ENCODE measurements around the gene COX5A. TPM values are rescaled to one million over a fixed set of nuclear protein-coding genes. Genes with fewer than 3 reads are reported as not detected.
"Not testable (repeated sequence)": the region's sequence is repeated elsewhere in the genome, so short reads cannot be mapped to it uniquely, and the experiment has no call there.

The COX5A gene
- total RNA-seq, 2 experiments from 2014 or later: 322 TPM

- POLR2A ChIA-PET: interaction anchor here (0.5 to 1.3 kb wide), 2 partner anchors 12 to 14 kb away, joined by 4 to 6 read pairs; partner anchors contain the start of gene FAM219B
- no peak overlapping the region for H3K4me3 Mint-ChIP-seq
- CTCF ChIA-PET: interaction anchor here (2.5 kb wide), 1 partner anchor 16 kb away, joined by 8 read pairs; no protein-coding TSS in a partner anchor
- no peak for DNase-seq
- H3K4me1 Mint-ChIP-seq (ENCODE audit: low read depth): no peaks in the 10 kb centered on the region
- intact Hi-C loops (cut with micrococcal nuclease): no loop called here
- H3K27ac Mint-ChIP-seq: no peak overlapping the region
- H3K27me3 Mint-ChIP-seq: no peaks in the 10 kb centered on the region
- H3K36me3 Mint-ChIP-seq: peaks cover 48% of the 10 kb centered on the region
- H3K9me3 Mint-ChIP-seq: no peaks in the 10 kb centered on the region
Observed at GRCh38 chr15:74917676-74918075, 20.2 kb downstream of the COX5A start.

DNA sequence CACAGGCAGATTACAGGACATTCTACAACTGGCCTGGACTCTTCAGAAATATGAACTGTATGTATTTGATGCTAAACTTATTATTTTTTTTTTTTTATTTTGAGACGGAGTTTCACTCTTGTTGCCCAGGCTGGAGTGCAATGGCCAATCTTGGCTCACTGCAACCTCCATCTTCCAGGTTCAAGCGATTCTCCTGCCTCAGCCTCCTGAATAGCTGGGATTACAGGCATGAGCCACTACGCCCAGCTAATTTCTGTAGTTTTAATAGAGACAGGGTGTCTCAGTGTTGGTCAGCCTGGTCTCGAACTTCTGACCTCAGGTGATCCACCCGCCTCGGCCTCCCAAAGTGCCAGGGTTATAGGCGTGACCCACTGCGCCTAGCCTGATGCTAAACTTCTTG lies 24.1 kb downstream of the COX5A start:
- H3K4me1 Mint-ChIP-seq (ENCODE audit: low read depth); POLR2A ChIA-PET; H3K27ac Mint-ChIP-seq; H3K4me3 Mint-ChIP-seq; intact Hi-C loops (cut with micrococcal nuclease); H3K27me3 Mint-ChIP-seq; H3K9me3 Mint-ChIP-seq; DNase-seq: not testable (repeated sequence)
- peaks cover 28% of the 10 kb centered on the region for H3K36me3 Mint-ChIP-seq
- CTCF ChIA-PET: interaction anchor here (1.3 to 5.8 kb wide), 2 partner anchors 12 to 37 kb away, joined by 3 to 43 read pairs; no protein-coding TSS in a partner anchor

GRCh38 chr15:74913041-74913440 lies 24.8 kb downstream of the COX5A start:
- DNase-seq: no peak
- CTCF ChIA-PET: interaction anchor here (1.3 to 5.8 kb wide), 2 partner anchors 11 to 37 kb away, joined by 3 to 43 read pairs; no protein-coding TSS in a partner anchor
- no peak overlapping the region for H3K27ac Mint-ChIP-seq
- no peaks in the 10 kb centered on the region for H3K4me1 Mint-ChIP-seq (ENCODE audit: low read depth)
- no peaks in the 10 kb centered on the region for H3K9me3 Mint-ChIP-seq
- POLR2A ChIA-PET: no interaction called here
- intact Hi-C loops (cut with micrococcal nuclease): no loop called here
- H3K36me3 Mint-ChIP-seq: peaks cover 23% of the 10 kb centered on the region
- H3K4me3 Mint-ChIP-seq: no peak overlapping the region
- no peaks in the 10 kb centered on the region for H3K27me3 Mint-ChIP-seq

- Mint-ChIP-seq H3K4me1 (ENCODE audit: low read depth) (peaks cover 26% of the 10 kb centered on the region), H3K4me3 (no peak overlapping the region)
- CTCF ChIA-PET: interaction anchor here (0.6 to 1.4 kb wide), 5 partner anchors 42 to 556 kb away, joined by 3 to 5 read pairs (median 3); partner anchors contain the start of gene C15orf39
Observed at GRCh38 chr15:74908635-74909034, 29.2 kb downstream of the COX5A start.

GRCh38 chr15:74907163-74907870 lies 30.6 kb downstream of the COX5A start:
- Mint-ChIP-seq H3K4me3 (peak overlapping the region; percentile 99), H3K27me3 (no peaks in the 10 kb centered on the region), H3K36me3 (peaks cover 16% of the 10 kb centered on the region), H3K9me3 (no peaks in the 10 kb centered on the region), H3K4me1 (ENCODE audit: low read depth) (peaks cover 26% of the 10 kb centered on the region), H3K27ac (peak overlapping the region; percentile 97)
- ChIA-PET POLR2A (interaction anchor here (0.6 to 2.2 kb wide), 10 partner anchors 10 to 297 kb away, joined by 3 to 10 read pairs (median 4); partner anchors contain the start of gene COX5A), CTCF (interaction anchor here (0.5 to 9.1 kb wide), 16 partner anchors 11 to 296 kb away, joined by 3 to 103 read pairs (median 4); partner anchors contain the start of genes C15orf39, COX5A, RPP25 and ULK3)
- intact Hi-C loops (cut with micrococcal nuclease): loop anchor here (2.0 to 5.0 kb wide), 2 partner anchors 35 to 45 kb away; partner anchors contain the start of gene SCAMP2
- no peak for DNase-seq

More at GRCh38 chr15:74908635-74909034, 29.2 kb downstream of the COX5A start:
- POLR2A ChIA-PET: interaction anchor here (0.6 kb wide), 1 partner anchor 34 kb away, joined by 4 read pairs; no protein-coding TSS in a partner anchor
- no peak overlapping the region for H3K27ac Mint-ChIP-seq
- no peaks in the 10 kb centered on the region for H3K27me3 Mint-ChIP-seq
- peaks cover 17% of the 10 kb centered on the region for H3K36me3 Mint-ChIP-seq
- intact Hi-C loops (cut with micrococcal nuclease): loop anchor here (5.0 kb wide), 1 partner anchor 44 kb away; no protein-coding TSS in a partner anchor
- H3K9me3 Mint-ChIP-seq: no peaks in the 10 kb centered on the region
- DNase-seq: no peak

DNA sequence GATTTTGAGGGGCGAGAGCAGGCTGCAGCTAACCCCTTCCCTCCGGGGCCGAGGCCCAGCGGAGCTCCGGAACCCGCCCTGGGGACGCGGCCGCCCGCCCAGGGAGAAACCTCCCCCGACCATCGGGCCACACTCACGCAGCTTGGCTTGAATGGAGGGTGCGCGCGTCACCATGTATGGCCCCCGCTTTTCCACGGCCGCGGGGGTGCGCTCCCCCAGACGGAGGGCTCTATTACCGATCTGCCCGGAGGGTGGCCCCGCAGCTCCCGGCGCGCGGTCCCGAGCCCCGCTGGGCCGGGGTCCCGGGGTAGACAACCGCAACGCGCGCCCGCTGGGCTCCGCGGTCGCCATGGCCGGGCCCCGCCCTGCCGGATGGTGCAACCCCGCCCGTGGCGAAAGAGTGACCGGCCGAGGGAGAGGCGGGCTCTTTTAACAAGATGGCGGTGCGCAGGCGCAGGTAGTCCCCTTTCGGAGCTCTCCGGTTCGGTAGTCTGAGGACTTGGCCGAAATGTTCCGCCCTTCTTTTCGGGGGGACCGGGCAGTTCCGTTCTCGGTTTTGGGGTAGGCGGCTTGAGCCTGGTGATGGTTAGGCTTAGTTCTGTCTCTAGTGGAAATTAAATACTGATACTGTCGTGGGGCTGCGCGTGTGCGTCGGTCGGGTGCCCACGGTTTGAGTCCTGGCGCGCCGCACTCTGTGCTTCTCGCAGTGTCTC lies 31.3 kb downstream of the COX5A start, which contains the start of gene FAM219B:
Gene FAM219B, minus strand, starts transcription at position 402 of the 713 bp plus-strand sequence. Its CDS starts 51 bp downstream, at position 351.
- ChIA-PET POLR2A (interaction anchor here (0.6 to 2.2 kb wide), 13 partner anchors 9 to 461 kb away, joined by 3 to 10 read pairs (median 4); partner anchors contain the start of genes COX5A, CSK and ULK3), CTCF (interaction anchor here (0.7 to 9.1 kb wide), 22 partner anchors 10 to 309 kb away, joined by 3 to 103 read pairs (median 4); partner anchors contain the start of genes COX5A, MPI, RPP25 and ULK3)
- no peaks in the 10 kb centered on the region for H3K9me3 Mint-ChIP-seq
- intact Hi-C loops (cut with micrococcal nuclease): loop anchor here (1.0 to 5.0 kb wide), 3 partner anchors 34 to 61 kb away; partner anchors contain the start of gene SCAMP2
- peaks cover 22% of the 10 kb centered on the region for H3K36me3 Mint-ChIP-seq
- H3K4me1 Mint-ChIP-seq (ENCODE audit: low read depth): peaks cover 32% of the 10 kb centered on the region
- peak within 1 kb of the TSS; percentile 97 for H3K27ac Mint-ChIP-seq
- peak within 1 kb of the TSS; percentile 99 for H3K4me3 Mint-ChIP-seq
- peak; percentile 89 for DNase-seq
- no peaks in the 10 kb centered on the region for H3K27me3 Mint-ChIP-seq

DNA sequence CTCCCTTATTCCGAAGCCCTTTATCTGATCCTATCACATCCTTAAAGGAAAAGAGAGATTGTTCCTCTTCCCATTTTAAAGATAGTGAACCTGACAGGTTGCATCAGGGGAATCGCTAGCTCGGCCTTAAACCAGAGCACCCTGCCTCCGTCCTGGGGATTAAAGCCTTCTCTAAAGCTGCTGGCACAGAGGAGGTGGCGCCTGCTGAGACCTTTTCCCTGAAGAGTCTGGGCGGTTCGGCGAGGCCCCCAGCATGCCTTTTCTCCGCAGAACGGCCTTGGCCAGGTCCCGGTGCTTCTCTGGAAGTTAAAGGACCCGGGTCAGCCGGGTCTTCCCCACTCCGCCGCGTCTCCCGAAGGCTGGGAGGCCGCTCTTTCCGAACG lies 31.8 kb downstream of the COX5A start:
- intact Hi-C loops (cut with micrococcal nuclease): loop anchor here (1.0 to 5.0 kb wide), 3 partner anchors 33 to 61 kb away; partner anchors contain the start of gene SCAMP2
- H3K4me1 Mint-ChIP-seq (ENCODE audit: low read depth): peaks cover 34% of the 10 kb centered on the region
- H3K27me3 Mint-ChIP-seq: no peaks in the 10 kb centered on the region
- H3K4me3 Mint-ChIP-seq: peak overlapping the region; percentile 99
- ChIA-PET POLR2A (interaction anchor here (0.7 to 2.2 kb wide), 11 partner anchors 9 to 462 kb away, joined by 3 to 10 read pairs (median 4); partner anchors contain the start of genes COX5A, CSK and ULK3), CTCF (interaction anchor here (0.6 to 9.1 kb wide), 22 partner anchors 10 to 309 kb away, joined by 3 to 103 read pairs (median 4); partner anchors contain the start of genes MPI, RPP25 and ULK3)
- H3K9me3 Mint-ChIP-seq: no peaks in the 10 kb centered on the region
- H3K36me3 Mint-ChIP-seq: peaks cover 22% of the 10 kb centered on the region
- H3K27ac Mint-ChIP-seq: peak overlapping the region; percentile 74
- peak; percentile 50 for DNase-seq

GRCh38 chr15:74904190-74904805 lies 33.6 kb downstream of the COX5A start:
- Mint-ChIP-seq H3K4me3 (no peak overlapping the region), H3K27me3 (no peaks in the 10 kb centered on the region), H3K36me3 (peaks cover 29% of the 10 kb centered on the region), H3K27ac (peak overlapping the region; percentile 40), H3K9me3 (no peaks in the 10 kb centered on the region), H3K4me1 (ENCODE audit: low read depth) (peaks cover 34% of the 10 kb centered on the region)
- intact Hi-C loops (cut with micrococcal nuclease): no loop called here
- ChIA-PET POLR2A (interaction anchor here (1.2 kb wide), 1 partner anchor 34 kb away, joined by 3 read pairs; no protein-coding TSS in a partner anchor), CTCF (interaction anchor here (0.8 to 9.1 kb wide), 9 partner anchors 8 to 270 kb away, joined by 3 to 103 read pairs (median 10); partner anchors contain the start of gene ULK3)
- DNase-seq: no peak

- intact Hi-C loops (cut with micrococcal nuclease): no loop called here
- peaks cover 28% of the 10 kb centered on the region for H3K36me3 Mint-ChIP-seq
- no peak for DNase-seq
- ChIA-PET CTCF (interaction anchor here (0.8 to 9.1 kb wide), 9 partner anchors 22 to 269 kb away, joined by 3 to 103 read pairs (median 10); partner anchors contain the start of gene ULK3), POLR2A (interaction anchor here (1.2 kb wide), 1 partner anchor 34 kb away, joined by 3 read pairs; no protein-coding TSS in a partner anchor)
- no peaks in the 10 kb centered on the region for H3K27me3 Mint-ChIP-seq
- H3K9me3 Mint-ChIP-seq: no peaks in the 10 kb centered on the region
- no peak overlapping the region for H3K4me3 Mint-ChIP-seq
- H3K27ac Mint-ChIP-seq: peak overlapping the region; percentile 40
- peaks cover 34% of the 10 kb centered on the region for H3K4me1 Mint-ChIP-seq (ENCODE audit: low read depth)
Observed at GRCh38 chr15:74903676-74904075, 34.2 kb downstream of the COX5A start.

DNA sequence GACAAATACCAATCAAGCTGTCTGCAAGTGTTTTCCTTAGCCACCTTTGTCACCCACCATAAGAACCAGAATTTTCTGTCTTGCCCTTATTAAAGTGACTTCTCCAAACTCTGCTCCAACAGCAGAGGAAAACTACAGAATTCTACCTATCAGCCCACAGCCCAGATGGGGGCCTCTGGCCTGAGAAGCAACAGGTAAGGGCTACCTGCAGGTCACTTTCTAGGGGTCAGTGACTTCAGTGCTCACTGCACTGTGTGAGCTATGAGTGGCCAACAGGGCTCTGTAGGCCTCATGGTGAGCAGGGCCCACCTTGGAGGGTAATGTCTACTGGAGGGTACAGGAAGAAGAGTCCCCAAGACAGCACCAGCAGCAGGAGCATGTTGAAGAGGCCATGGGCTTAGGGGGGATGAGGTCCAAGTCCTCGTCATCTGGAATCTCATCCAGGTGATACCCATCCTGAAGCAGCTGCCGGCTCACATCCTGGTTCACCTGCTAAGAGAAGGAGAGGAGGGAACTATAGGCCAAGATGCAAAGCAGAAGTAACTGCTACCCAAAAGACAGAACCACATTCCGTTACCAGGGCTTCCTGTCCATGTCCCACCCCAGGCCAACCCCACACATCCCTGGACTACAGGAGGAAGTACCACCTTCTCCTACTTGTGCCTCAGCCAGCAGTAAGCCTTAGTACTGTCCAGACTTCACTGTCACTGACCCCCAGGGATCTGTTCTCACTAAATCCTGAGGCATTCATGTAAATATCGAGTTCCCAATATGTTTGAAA lies 35.4 kb downstream of the COX5A start:
- intact Hi-C loops (cut with micrococcal nuclease): no loop called here
- no peak overlapping the region for H3K27ac Mint-ChIP-seq
- peaks cover 31% of the 10 kb centered on the region for H3K4me1 Mint-ChIP-seq (ENCODE audit: low read depth)
- POLR2A ChIA-PET: interaction anchor here (0.7 to 2.2 kb wide), 6 partner anchors 9 to 125 kb away, joined by 3 to 5 read pairs (median 3); partner anchors contain the start of genes SCAMP2 and ULK3
- H3K9me3 Mint-ChIP-seq: no peaks in the 10 kb centered on the region
- no peak for DNase-seq
- no peaks in the 10 kb centered on the region for H3K27me3 Mint-ChIP-seq
- H3K4me3 Mint-ChIP-seq: no peak overlapping the region
- CTCF ChIA-PET: interaction anchor here (0.5 to 9.1 kb wide), 54 partner anchors 10 to 663 kb away, joined by 3 to 103 read pairs (median 5); partner anchors contain the start of genes C15orf39, COX5A, CPLX3 and CSK
- H3K36me3 Mint-ChIP-seq: peaks cover 28% of the 10 kb centered on the region
